ENCODE data around the gene CALML5.

CALML5 gene

GRCh38 chr10:5507649-5508131 is 8.3 kb upstream of the CALML5 start:
- no peaks in the 10 kb centered on the region for H3K4me1 ChIP-seq (ENCODE audit: insufficient read depth, low read length)
- no peak overlapping the region for H2AFZ ChIP-seq (ENCODE audit: low read depth, low read length)
- no peaks in the 10 kb centered on the region for H3K9me3 ChIP-seq (ENCODE audit: insufficient read depth, low read length, severe bottlenecking)
- no peaks in the 10 kb centered on the region for H4K20me1 ChIP-seq (ENCODE audit: insufficient read depth, low read length)
- ATAC-seq (ENCODE audit: insufficient read depth, low read depth) (no peak), DNase-seq (no peak)
- no peaks in the 10 kb centered on the region for H3K36me3 ChIP-seq (ENCODE audit: insufficient read depth, low read length)
- no peak overlapping the region for H3K4me2 ChIP-seq (ENCODE audit: insufficient read depth, low read length)
- no peak overlapping the region for H3K27ac ChIP-seq (ENCODE audit: low read length)
- H3K79me2 ChIP-seq (ENCODE audit: insufficient read depth, low read length): no peaks in the 10 kb centered on the region
- H3K9ac ChIP-seq (ENCODE audit: low read depth, low read length): no peak overlapping the region
- H3K4me3 ChIP-seq (ENCODE audit: low read depth in 1 of 2, low read length in 2 of 2): no peak overlapping the region
- peaks cover 10% of the 10 kb centered on the region for H3K27me3 ChIP-seq (ENCODE audit: insufficient read depth, low read length, poor library complexity)
- TF ChIP-seq CTCF (IDR thresholded peaks at IDR 0.05; ENCODE audit: borderline replicate concordance, extremely low read depth, low read length, poor library complexity, severe bottlenecking) (no peak), EZH2 (IDR thresholded peaks at IDR 0.05; ENCODE audit: borderline replicate concordance, low read depth, low read length, severe bottlenecking) (no peak)

GRCh38 chr10:5506751-5507648 is 7.6 kb upstream of the CALML5 start:
- no peak overlapping the region for H3K27ac ChIP-seq (ENCODE audit: low read length)
- no peak overlapping the region for H3K4me2 ChIP-seq (ENCODE audit: insufficient read depth, low read length)
- no peak overlapping the region for H3K9ac ChIP-seq (ENCODE audit: low read depth, low read length)
- DNase-seq (no peak), ATAC-seq (ENCODE audit: insufficient read depth, low read depth) (no peak)
- H3K9me3 ChIP-seq (ENCODE audit: insufficient read depth, low read length, severe bottlenecking): no peaks in the 10 kb centered on the region
- TF ChIP-seq EZH2 (IDR thresholded peaks at IDR 0.05; ENCODE audit: borderline replicate concordance, low read depth, low read length, severe bottlenecking) (no peak), CTCF (IDR thresholded peaks at IDR 0.05; ENCODE audit: borderline replicate concordance, extremely low read depth, low read length, poor library complexity, severe bottlenecking) (no peak)
- no peaks in the 10 kb centered on the region for H3K4me1 ChIP-seq (ENCODE audit: insufficient read depth, low read length)
- H3K79me2 ChIP-seq (ENCODE audit: insufficient read depth, low read length): no peaks in the 10 kb centered on the region
- H3K27me3 ChIP-seq (ENCODE audit: insufficient read depth, low read length, poor library complexity): peaks cover 10% of the 10 kb centered on the region
- H3K4me3 ChIP-seq (ENCODE audit: low read depth in 1 of 2, low read length in 2 of 2): no peak overlapping the region
- no peaks in the 10 kb centered on the region for H3K36me3 ChIP-seq (ENCODE audit: insufficient read depth, low read length)
- H2AFZ ChIP-seq (ENCODE audit: low read depth, low read length): no peak overlapping the region
- H4K20me1 ChIP-seq (ENCODE audit: insufficient read depth, low read length): no peaks in the 10 kb centered on the region

- ATAC-seq (ENCODE audit: insufficient read depth, low read depth): no peak
- H4K20me1 ChIP-seq (ENCODE audit: insufficient read depth, low read length): no peaks in the 10 kb centered on the region
- H3K27me3 ChIP-seq (ENCODE audit: insufficient read depth, low read length, poor library complexity): peaks cover 10% of the 10 kb centered on the region
- no peak overlapping the region for H3K9ac ChIP-seq (ENCODE audit: low read depth, low read length)
- H3K27ac ChIP-seq (ENCODE audit: low read length): no peak overlapping the region
- no peaks in the 10 kb centered on the region for H3K4me1 ChIP-seq (ENCODE audit: insufficient read depth, low read length)
- no peak overlapping the region for H3K4me2 ChIP-seq (ENCODE audit: insufficient read depth, low read length)
- H2AFZ ChIP-seq (ENCODE audit: low read depth, low read length): no peak overlapping the region
- no peaks in the 10 kb centered on the region for H3K79me2 ChIP-seq (ENCODE audit: insufficient read depth, low read length)
- H3K9me3 ChIP-seq (ENCODE audit: insufficient read depth, low read length, severe bottlenecking): no peaks in the 10 kb centered on the region
- no peak for TF ChIP-seq CTCF (IDR thresholded peaks at IDR 0.05; ENCODE audit: borderline replicate concordance, extremely low read depth, low read length, poor library complexity, severe bottlenecking)
- TF ChIP-seq EZH2 (IDR thresholded peaks at IDR 0.05; ENCODE audit: borderline replicate concordance, low read depth, low read length, severe bottlenecking): no peak
- H3K4me3 ChIP-seq (ENCODE audit: low read depth in 1 of 2, low read length in 2 of 2): no peak overlapping the region
- no peak for DNase-seq
- no peaks in the 10 kb centered on the region for H3K36me3 ChIP-seq (ENCODE audit: insufficient read depth, low read length)
These were observed 6.9 kb upstream of the CALML5 start for GRCh38 chr10:5506246-5506645.

Measured in DND-41 (cell line).